Endometrium (tissue), 2 donors: ENCODE data around the gene EFCAB14.
"Not testable (repeated sequence)": the region's sequence is repeated elsewhere in the genome, so short reads cannot be mapped to it uniquely, and the experiment has no call there.

Experiments used
- FAIRE-seq: peaks from 2 replicates; lab custom pipeline; 2012; peaks lifted over from hg19 to GRCh38; lab: Jason Lieb, UNC
- donor health status: control.
- donor health status: control.

Gene EFCAB14

GRCh38 chr1:46653405-46653958 lies 65.4 kb downstream of the EFCAB14 start:
- FAIRE-seq = no peak

GRCh38 chr1:46652321-46653100 lies 66.4 kb downstream of the EFCAB14 start:
- FAIRE-seq = no peak

- not testable (repeated sequence) for FAIRE-seq
Measured at GRCh38 chr1:46651152-46651551, 67.8 kb downstream of the EFCAB14 start.

GRCh38 chr1:46650491-46650890 lies 68.4 kb downstream of the EFCAB14 start:
- FAIRE-seq = no peak

- FAIRE-seq = no peak
Measured at GRCh38 chr1:46649764-46650163, 69.2 kb downstream of the EFCAB14 start.

GRCh38 chr1:46647611-46648010 lies 71.3 kb downstream of the EFCAB14 start:
- FAIRE-seq = no peak

- no peak for FAIRE-seq
Measured at GRCh38 chr1:46646844-46647243, 72.1 kb downstream of the EFCAB14 start.

- no peak for FAIRE-seq
Measured at GRCh38 chr1:46646331-46646730, 72.6 kb downstream of the EFCAB14 start.

- FAIRE-seq = no peak
Measured at GRCh38 chr1:46645815-46646214, 73.1 kb downstream of the EFCAB14 start.

GRCh38 chr1:46643368-46643775 lies 75.5 kb downstream of the EFCAB14 start:
- FAIRE-seq = no peak

GRCh38 chr1:46642115-46642680 lies 76.7 kb downstream of the EFCAB14 start:
- FAIRE-seq = no peak

GRCh38 chr1:46639547-46639946 lies 79.4 kb downstream of the EFCAB14 start:
- FAIRE-seq = no peak

- FAIRE-seq = no peak
Measured at GRCh38 chr1:46638921-46639320, 80.0 kb downstream of the EFCAB14 start.

- no peak for FAIRE-seq
Measured at GRCh38 chr1:46637444-46638083, 81.3 kb downstream of the EFCAB14 start.

- no peak for FAIRE-seq
Measured at GRCh38 chr1:46635205-46635604, 83.7 kb downstream of the EFCAB14 start.

- FAIRE-seq = no peak
Measured at GRCh38 chr1:46630719-46631118, 88.2 kb downstream of the EFCAB14 start.
